OCI-LY7 (cell line): ENCODE results near the gene ZFYVE9. TPM values are rescaled to one million over a fixed set of nuclear protein-coding genes. Genes with fewer than 3 reads are reported as not detected.

Experiments
- BruUV-seq: library from RNA; stranded (reverse); fragments of 400-500 nt; replicated peaks from 2 replicates; lab custom pipeline; 2021; lab: Mats Ljungman, UMichigan
- CTCF ChIA-PET: fragments of 300-600 bp; sonication (Branson Sonifier 250); formaldehyde crosslinking; loops from one replicate; lab custom pipeline; 2022; ENCODE audit warnings: antibody characterized with exemption; ENCODE audit not compliant: unreplicated experiment; lab: Charles Lee
- POLR2A ChIA-PET: fragments of 300-600 bp; sonication (Branson Sonifier 250); formaldehyde crosslinking; loops from one replicate; lab custom pipeline; 2022; ENCODE audit warnings: antibody characterized with exemption; lab: Charles Lee
- DNase-seq: peaks from one replicate; pipeline ENCODE4 v3.0.0-alpha.2; 2015; ENCODE audit warnings: low spot score
- H2AFZ ChIP-seq: fragments of 200-600 bp; sonication (generic), shearing (Covaris generic); 2 replicates; pipeline ENCODE4 v1.6.1; 2014; ENCODE audit warnings: mild to moderate bottlenecking, antibody characterized with exemption, low read length, moderate library complexity
- H3K27ac ChIP-seq: fragments of 200-600 bp; sonication (generic); 2 replicates; pipeline ENCODE4 v1.5.1; 2014; ENCODE audit warnings: mixed run types, low read depth, mild to moderate bottlenecking, moderate library complexity, low read length, inconsistent platforms; ENCODE audit not compliant: poor library complexity, severe bottlenecking
- H3K36me3 ChIP-seq: fragments of 200-600 bp; sonication (generic); 2 replicates; pipeline ENCODE4 v1.6.1; 2014; ENCODE audit warnings: mild to moderate bottlenecking, antibody characterized with exemption, low read length, moderate library complexity, mixed read lengths; ENCODE audit not compliant: insufficient read depth
- H3K4me1 ChIP-seq: fragments of 200-600 bp; sonication (generic); 2 replicates; pipeline ENCODE4 v1.5.1; 2014; ENCODE audit warnings: mild to moderate bottlenecking, low read length; ENCODE audit not compliant: insufficient read depth, poor library complexity, severe bottlenecking
- H3K4me2 ChIP-seq: fragments of 200-600 bp; sonication (generic); 2 replicates; pipeline ENCODE4 v1.6.1; 2014; ENCODE audit warnings: mild to moderate bottlenecking, low read length
- H3K4me3 ChIP-seq: fragments of 200-600 bp; sonication (generic); 2 replicates; pipeline ENCODE4 v1.5.1; 2014; ENCODE audit warnings: mild to moderate bottlenecking, low read depth, low read length; ENCODE audit not compliant: poor library complexity, severe bottlenecking
- H3K79me2 ChIP-seq: fragments of 200-600 bp; sonication (generic); 2 replicates; pipeline ENCODE4 v1.6.1; 2016; ENCODE audit warnings: low read depth, mild to moderate bottlenecking, low read length, moderate library complexity, mixed read lengths; ENCODE audit not compliant: insufficient read depth
- H3K9me2 ChIP-seq: fragments of 200-600 bp; sonication (generic); 2 replicates; pipeline ENCODE4 v1.6.1; 2016; ENCODE audit warnings: mild to moderate bottlenecking, low read length, mixed read lengths; ENCODE audit not compliant: insufficient read depth
- H3K9me3 ChIP-seq: fragments of 200-600 bp; sonication (generic); 2 replicates; pipeline ENCODE4 v1.6.1; 2014; ENCODE audit warnings: mild to moderate bottlenecking, mixed run types, low read length, mixed read lengths
- H4K20me1 ChIP-seq: fragments of 200-600 bp; sonication (generic); 2 replicates; pipeline ENCODE4 v1.6.1; 2014; ENCODE audit warnings: mild to moderate bottlenecking, antibody characterized with exemption, low read length, moderate library complexity, mixed read lengths; ENCODE audit not compliant: insufficient read depth
- CTCF ChIP-seq: fragments of 200-600 bp; sonication (generic); conservative IDR thresholded peaks from 2 replicates; pipeline ENCODE4 v1.5.1; 2014; ENCODE audit warnings: mild to moderate bottlenecking, antibody characterized with exemption, low read length, moderate library complexity, mixed read lengths
- EZH2phosphoT487 ChIP-seq: fragments of 200-600 bp; sonication (generic); IDR thresholded peaks from 2 replicates; pipeline ENCODE4 v1.6.1; 2018; ENCODE audit warnings: low read depth, borderline replicate concordance, mild to moderate bottlenecking, mixed run types, antibody characterized with exemption, low read length, moderate library complexity, mixed read lengths
- intact Hi-C: fragments of 100-400 bp; cut with micrococcal nuclease; formaldehyde crosslinking; loops from one replicate; pipeline ENCODE4 v1.10.0; 2022; ENCODE audit not compliant: unreplicated experiment
- total RNA-seq, 2 experiments: library from RNA; depleted of rRNA in 1 of 2; stranded (reverse); fragments of >200 nt in 1 of 2; shearing (Covaris generic) in 1 of 2; gene quantifications; 2 replicates each; pipeline ENCODE4 v1.2.3, GENCODE V29; 2014 to 2022

The ZFYVE9 gene
- total RNA-seq, 2 experiments from 2014 or later = 3.7 to 5.6 TPM

DNA sequence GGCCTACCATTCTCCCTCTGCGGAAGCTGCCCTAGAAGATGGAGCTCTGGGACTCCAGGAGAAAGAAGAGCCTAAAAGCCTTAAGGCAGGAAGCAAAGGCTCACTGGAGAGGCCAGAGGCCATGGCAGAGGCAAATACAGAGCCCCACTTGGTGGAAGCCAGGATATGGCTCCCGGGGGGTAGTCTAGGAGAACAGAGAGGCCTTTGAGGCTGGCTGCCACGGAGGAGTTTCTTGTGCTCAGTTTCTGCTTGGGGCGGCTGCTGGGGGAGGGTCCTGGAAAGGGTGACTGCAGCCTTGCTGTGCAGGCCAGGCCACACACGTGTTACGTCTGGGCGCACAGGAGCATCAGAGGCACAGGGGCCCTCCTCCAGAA, 218.7 kb downstream of the ZFYVE9 start:
- Histone ChIP-seq H4K20me1 (no peaks in the 10 kb centered on the region), H3K27ac (no peak overlapping the region), H3K4me3 (no peak overlapping the region), H3K79me2 (peaks cover 11% of the 10 kb centered on the region), H2AFZ (no peak overlapping the region), H3K9me2 (no peaks in the 10 kb centered on the region), H3K36me3 (peaks cover 85% of the 10 kb centered on the region), H3K4me1 (peaks cover 9% of the 10 kb centered on the region), H3K9me3 (no peaks in the 10 kb centered on the region), H3K4me2 (no peak overlapping the region)
- BruUV-seq = no TSS peak
- intact Hi-C loops = no loop called here
- ChIA-PET CTCF (no interaction called here), POLR2A (interaction anchor here (0.6 kb wide), 1 partner anchor 156 kb away, joined by 3 read pairs; no protein-coding TSS in a partner anchor)
- DNase-seq = no peak
- TF ChIP-seq EZH2phosphoT487 = no peak
- no peak for TF ChIP-seq CTCF

- peaks cover 11% of the 10 kb centered on the region for H3K79me2 ChIP-seq
- no peaks in the 10 kb centered on the region for H3K9me3 ChIP-seq
- intact Hi-C loops = no loop called here
- no peak overlapping the region for H3K27ac ChIP-seq
- H3K36me3 ChIP-seq = peaks cover 47% of the 10 kb centered on the region
- H3K4me3 ChIP-seq = peak overlapping the region; percentile 93
- H3K9me2 ChIP-seq = no peaks in the 10 kb centered on the region
- peaks cover 15% of the 10 kb centered on the region for H3K4me1 ChIP-seq
- H2AFZ ChIP-seq = no peak overlapping the region
- DNase-seq = peak; percentile 26
- H4K20me1 ChIP-seq = no peaks in the 10 kb centered on the region
- ChIA-PET CTCF (no interaction called here), POLR2A (no interaction called here)
- peak overlapping the region; percentile 95 for H3K4me2 ChIP-seq
- no TSS peak for BruUV-seq
- TF ChIP-seq CTCF (peak; percentile 50), EZH2phosphoT487 (no peak)
Observed at GRCh38 chr1:52364235-52364839, 222.4 kb downstream of the ZFYVE9 start.

DNA sequence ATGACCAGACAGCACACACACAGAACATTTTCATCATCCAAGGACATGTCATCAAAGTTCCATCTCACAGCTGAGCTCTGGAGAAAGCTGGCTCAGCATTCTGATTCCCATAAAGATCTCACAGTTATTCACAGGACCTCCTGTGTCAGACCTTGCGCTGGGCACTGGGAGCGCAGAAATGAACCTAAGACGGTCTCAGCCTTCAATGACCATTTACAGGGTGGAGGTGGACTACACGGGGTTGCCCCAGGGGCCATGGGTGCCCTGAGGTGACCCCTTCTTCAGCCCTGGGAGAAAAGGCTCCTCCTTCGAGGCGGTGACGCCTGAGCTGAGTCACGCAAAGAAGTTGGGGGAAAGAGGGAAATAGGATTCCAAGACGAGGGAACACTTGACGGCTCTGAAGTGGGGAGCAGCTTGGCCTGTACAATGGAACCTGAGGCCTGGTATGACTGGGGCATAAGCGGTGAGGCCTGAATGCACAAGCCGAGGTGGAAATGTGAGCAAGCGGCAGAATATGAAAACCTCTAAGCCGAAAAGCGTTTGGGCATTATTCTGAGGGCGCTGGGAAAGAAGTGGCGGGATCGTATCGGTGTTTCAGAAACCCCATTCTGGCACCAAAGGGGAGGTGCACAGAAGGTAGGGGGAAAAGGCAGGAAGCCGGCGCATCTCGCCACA, 223.3 kb downstream of the ZFYVE9 start:
- BruUV-seq = TSS peak; percentile 64
- peak overlapping the region; percentile 93 for H3K4me3 ChIP-seq

More for the DNA sequence above, 223.3 kb downstream of the ZFYVE9 start:
- no peaks in the 10 kb centered on the region for H3K9me2 ChIP-seq
- H3K4me2 ChIP-seq = peak overlapping the region; percentile 95
- peaks cover 11% of the 10 kb centered on the region for H3K79me2 ChIP-seq
- intact Hi-C loops = no loop called here
- H4K20me1 ChIP-seq = no peaks in the 10 kb centered on the region
- TF ChIP-seq EZH2phosphoT487 (no peak), CTCF (no peak)
- H3K9me3 ChIP-seq = no peaks in the 10 kb centered on the region
- peak; percentile 59 for DNase-seq
- ChIA-PET CTCF (interaction anchor here (0.5 kb wide), 1 partner anchor 14 kb away, joined by 3 read pairs; no protein-coding TSS in a partner anchor), POLR2A (interaction anchor here (3.9 kb wide), 1 partner anchor 39 kb away, joined by 15 read pairs; the partner anchor contains the start of genes ORC1 and PRPF38A)
- H3K36me3 ChIP-seq = peaks cover 41% of the 10 kb centered on the region
- peak overlapping the region; percentile 79 for H2AFZ ChIP-seq
- peaks cover 15% of the 10 kb centered on the region for H3K4me1 ChIP-seq
- peak overlapping the region; percentile 63 for H3K27ac ChIP-seq
